ENCODE measurements around the gene TAGLN.

Gene TAGLN

GRCh38 chr11:117214404-117215110 is 15.4 kb downstream of the TAGLN start:
- no peak for DNase-seq (ENCODE audit: low spot score)

- no peak for DNase-seq (ENCODE audit: low spot score)
Measured at GRCh38 chr11:117217141-117218084, 18.2 kb downstream of the TAGLN start.

- no peak for DNase-seq (ENCODE audit: low spot score)
Measured at GRCh38 chr11:117218133-117218915, 19.2 kb downstream of the TAGLN start.

GRCh38 chr11:117219001-117219400 is 19.8 kb downstream of the TAGLN start:
- no peak for DNase-seq (ENCODE audit: low spot score)

GRCh38 chr11:117219455-117219854 is 20.3 kb downstream of the TAGLN start:
- no peak for DNase-seq (ENCODE audit: low spot score)

GRCh38 chr11:117219995-117220394 is 20.8 kb downstream of the TAGLN start:
- no peak for DNase-seq (ENCODE audit: low spot score)

GRCh38 chr11:117220568-117220967 is 21.4 kb downstream of the TAGLN start:
- peak; percentile 70 for DNase-seq (ENCODE audit: low spot score)

GRCh38 chr11:117220999-117221774 is 22.0 kb downstream of the TAGLN start:
- peak; percentile 54 for DNase-seq (ENCODE audit: low spot score)

- DNase-seq (ENCODE audit: low spot score): no peak
Measured at GRCh38 chr11:117221775-117222517, 22.8 kb downstream of the TAGLN start.

- DNase-seq (ENCODE audit: low spot score): no peak
Measured at GRCh38 chr11:117222991-117223740, 24.0 kb downstream of the TAGLN start.

GRCh38 chr11:117223741-117224689 is 24.8 kb downstream of the TAGLN start:
- no peak for DNase-seq (ENCODE audit: low spot score)

- no peak for DNase-seq (ENCODE audit: low spot score)
Measured at GRCh38 chr11:117225553-117226170, 26.5 kb downstream of the TAGLN start.

GRCh38 chr11:117226388-117227385 is 27.5 kb downstream of the TAGLN start:
- peak; percentile 86 for DNase-seq (ENCODE audit: low spot score)

- no peak for DNase-seq (ENCODE audit: low spot score)
Measured at GRCh38 chr11:117228091-117228490, 28.9 kb downstream of the TAGLN start.

GRCh38 chr11:117229411-117229810 is 30.2 kb downstream of the TAGLN start:
- DNase-seq (ENCODE audit: low spot score): no peak

- no peak for DNase-seq (ENCODE audit: low spot score)
Measured at GRCh38 chr11:117229931-117230285, 30.7 kb downstream of the TAGLN start.

GRCh38 chr11:117230286-117230961 is 31.3 kb downstream of the TAGLN start:
- DNase-seq (ENCODE audit: low spot score): no peak
